Measurements from ENCODE around the gene MYL4. TPM values are rescaled to one million over a fixed set of nuclear protein-coding genes. Genes with fewer than 3 reads are reported as not detected.

The MYL4 gene
- total RNA-seq, 4 donors from 2014 or later, result not detected

GRCh38 chr17:47235506-47235905 is 26.4 kb downstream of the MYL4 start:
- TF ChIP-seq CTCF (IDR thresholded peaks at IDR 0.05; ENCODE audit: low read depth), result no peak

- no peak for TF ChIP-seq CTCF (IDR thresholded peaks at IDR 0.05; ENCODE audit: low read depth)
Observed at GRCh38 chr17:47235923-47236322, 26.8 kb downstream of the MYL4 start.

GRCh38 chr17:47237841-47238240 is 28.7 kb downstream of the MYL4 start:
- no peak for TF ChIP-seq CTCF (IDR thresholded peaks at IDR 0.05; ENCODE audit: low read depth)

- no peak for TF ChIP-seq CTCF (IDR thresholded peaks at IDR 0.05; ENCODE audit: low read depth)
Observed at GRCh38 chr17:47238321-47239010, 29.3 kb downstream of the MYL4 start.

GRCh38 chr17:47239619-47239966 is 30.4 kb downstream of the MYL4 start:
- no peak for TF ChIP-seq CTCF (IDR thresholded peaks at IDR 0.05; ENCODE audit: low read depth)

- no peak for TF ChIP-seq CTCF (IDR thresholded peaks at IDR 0.05; ENCODE audit: low read depth)
Observed at GRCh38 chr17:47239967-47240651, 31.0 kb downstream of the MYL4 start.

- TF ChIP-seq CTCF (IDR thresholded peaks at IDR 0.05; ENCODE audit: low read depth), result no peak
Observed at GRCh38 chr17:47240806-47241205, 31.7 kb downstream of the MYL4 start.

Measured in subcutaneous adipose tissue (tissue), 4 donors.